NB4 (cell line): ENCODE measurements around the gene ZNF341.

ENCODE experiments used
- POLR2A ChIP-seq: IDR thresholded peaks from 2 replicates; pipeline ENCODE4 v1.6.1; 2011; ENCODE audit warnings: mild to moderate bottlenecking; ENCODE audit not compliant: insufficient read length; ENCODE audit errors: extremely low read depth
- TF ChIP-seq, protein P1 (sequence below): IDR thresholded peaks from one replicate; pipeline ENCODE4 v1.5.1; 2012; ENCODE audit warnings: low read depth, low read length

DNA sequence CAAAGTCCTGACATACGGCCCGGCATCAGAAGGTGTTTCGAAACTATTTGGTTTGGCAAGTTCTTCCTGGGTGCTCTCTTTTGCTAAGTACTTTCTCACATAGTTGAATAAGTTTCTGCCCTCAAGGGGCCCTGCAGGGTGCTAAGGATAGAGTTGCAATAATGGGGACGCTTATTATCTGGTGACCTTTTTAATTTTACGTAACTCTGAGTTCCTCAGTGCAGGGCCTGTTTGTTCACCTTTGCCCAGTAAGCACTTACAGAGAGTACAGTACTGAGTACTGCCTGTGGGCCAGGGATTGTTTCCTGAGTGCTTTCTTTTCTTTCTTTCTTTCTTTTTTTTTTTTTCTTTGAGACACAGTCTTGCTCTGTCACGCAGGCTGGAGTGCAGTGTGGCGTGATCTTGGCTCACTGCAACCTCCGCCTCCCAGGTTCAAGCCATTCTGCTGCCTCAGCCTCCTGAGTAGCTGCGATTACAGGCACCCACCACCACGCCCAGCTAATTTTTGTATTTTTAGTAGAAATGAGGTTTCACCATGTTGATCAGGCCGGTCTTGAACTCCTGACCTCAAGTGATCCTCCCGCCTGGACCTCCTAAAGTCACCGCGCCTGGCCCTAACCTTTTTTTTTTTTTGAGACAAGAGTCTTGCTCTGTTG, 7.2 kb upstream of the ZNF341 start:
- TF ChIP-seq, protein P1, sequence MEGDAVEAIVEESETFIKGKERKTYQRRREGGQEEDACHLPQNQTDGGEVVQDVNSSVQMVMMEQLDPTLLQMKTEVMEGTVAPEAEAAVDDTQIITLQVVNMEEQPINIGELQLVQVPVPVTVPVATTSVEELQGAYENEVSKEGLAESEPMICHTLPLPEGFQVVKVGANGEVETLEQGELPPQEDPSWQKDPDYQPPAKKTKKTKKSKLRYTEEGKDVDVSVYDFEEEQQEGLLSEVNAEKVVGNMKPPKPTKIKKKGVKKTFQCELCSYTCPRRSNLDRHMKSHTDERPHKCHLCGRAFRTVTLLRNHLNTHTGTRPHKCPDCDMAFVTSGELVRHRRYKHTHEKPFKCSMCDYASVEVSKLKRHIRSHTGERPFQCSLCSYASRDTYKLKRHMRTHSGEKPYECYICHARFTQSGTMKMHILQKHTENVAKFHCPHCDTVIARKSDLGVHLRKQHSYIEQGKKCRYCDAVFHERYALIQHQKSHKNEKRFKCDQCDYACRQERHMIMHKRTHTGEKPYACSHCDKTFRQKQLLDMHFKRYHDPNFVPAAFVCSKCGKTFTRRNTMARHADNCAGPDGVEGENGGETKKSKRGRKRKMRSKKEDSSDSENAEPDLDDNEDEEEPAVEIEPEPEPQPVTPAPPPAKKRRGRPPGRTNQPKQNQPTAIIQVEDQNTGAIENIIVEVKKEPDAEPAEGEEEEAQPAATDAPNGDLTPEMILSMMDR: no peak
- no peak for TF ChIP-seq POLR2A
